Measurements from ENCODE around the gene PRRC2B.

DNA sequence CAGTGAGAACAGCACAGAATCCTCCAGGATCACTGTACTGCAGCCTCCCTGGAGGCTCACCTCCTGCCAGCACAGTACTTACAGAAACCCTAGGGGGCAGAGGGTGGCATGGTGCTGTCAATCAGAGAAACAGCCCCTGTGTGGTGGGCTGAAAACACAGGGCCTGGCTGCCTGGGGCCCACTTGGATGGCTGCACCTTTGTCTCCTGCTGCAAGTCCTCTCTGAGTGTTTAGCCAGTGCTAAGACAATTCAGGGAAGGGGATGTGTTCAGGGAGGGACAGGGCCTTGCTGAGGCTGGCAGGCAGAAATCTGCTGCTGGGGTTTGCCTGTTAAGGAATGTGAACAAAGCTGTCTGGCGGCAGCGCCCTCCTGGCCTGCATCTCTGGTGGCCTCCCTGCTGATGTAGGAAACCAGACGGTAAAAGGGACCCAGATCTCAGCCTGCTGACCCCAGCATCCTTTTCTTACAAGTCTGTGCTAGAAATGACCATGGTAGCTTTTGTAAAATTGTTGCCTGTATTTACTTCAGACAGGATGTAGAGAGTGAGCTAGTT is 39.5 kb downstream of the PRRC2B start:
- no peak for TF ChIP-seq CTCF (IDR thresholded peaks at IDR 0.05)
- TF ChIP-seq POLR2AphosphoS5 (IDR thresholded peaks at IDR 0.05), result no peak

All from prostate gland (tissue), 2 donors.